Measurements from ENCODE around the gene ST3GAL3.

Gene ST3GAL3

DNA sequence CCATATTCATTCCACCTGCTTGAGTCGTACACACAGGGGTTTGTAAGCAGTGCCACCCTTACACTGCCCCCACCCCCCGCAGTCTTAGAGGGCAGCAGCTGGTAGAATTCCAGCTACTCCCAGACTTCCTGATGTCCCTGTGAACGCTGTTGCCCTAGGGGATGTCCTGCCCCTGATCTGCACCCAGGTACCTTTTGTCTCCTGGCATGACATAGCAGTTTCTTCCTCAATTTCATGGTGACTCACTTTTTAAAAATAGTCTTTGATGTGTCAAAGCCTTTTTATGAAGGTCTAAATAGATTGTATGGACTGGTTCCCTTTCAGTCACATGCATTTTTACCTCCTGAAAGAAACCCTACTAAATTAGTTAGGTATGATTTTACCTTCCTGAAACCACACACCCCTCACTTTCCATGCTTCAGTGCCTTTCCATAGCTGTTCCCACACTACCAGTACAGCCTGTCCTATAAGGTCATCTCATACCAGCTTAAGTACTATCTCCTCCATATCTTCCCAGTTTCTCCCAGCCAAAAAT lies 76.4 kb downstream of the ST3GAL3 start:
- H3K27ac Mint-ChIP-seq: no peak overlapping the region
- no peak for DNase-seq
- H3K27me3 Mint-ChIP-seq: no peaks in the 10 kb centered on the region
- H3K4me3 Mint-ChIP-seq: no peak overlapping the region
- ATAC-seq: no peak
- H3K4me1 Mint-ChIP-seq: peaks cover 19% of the 10 kb centered on the region
- H3K9me3 Mint-ChIP-seq: peaks cover 13 to 17% of the 10 kb centered on the region in 2 donors

DNA sequence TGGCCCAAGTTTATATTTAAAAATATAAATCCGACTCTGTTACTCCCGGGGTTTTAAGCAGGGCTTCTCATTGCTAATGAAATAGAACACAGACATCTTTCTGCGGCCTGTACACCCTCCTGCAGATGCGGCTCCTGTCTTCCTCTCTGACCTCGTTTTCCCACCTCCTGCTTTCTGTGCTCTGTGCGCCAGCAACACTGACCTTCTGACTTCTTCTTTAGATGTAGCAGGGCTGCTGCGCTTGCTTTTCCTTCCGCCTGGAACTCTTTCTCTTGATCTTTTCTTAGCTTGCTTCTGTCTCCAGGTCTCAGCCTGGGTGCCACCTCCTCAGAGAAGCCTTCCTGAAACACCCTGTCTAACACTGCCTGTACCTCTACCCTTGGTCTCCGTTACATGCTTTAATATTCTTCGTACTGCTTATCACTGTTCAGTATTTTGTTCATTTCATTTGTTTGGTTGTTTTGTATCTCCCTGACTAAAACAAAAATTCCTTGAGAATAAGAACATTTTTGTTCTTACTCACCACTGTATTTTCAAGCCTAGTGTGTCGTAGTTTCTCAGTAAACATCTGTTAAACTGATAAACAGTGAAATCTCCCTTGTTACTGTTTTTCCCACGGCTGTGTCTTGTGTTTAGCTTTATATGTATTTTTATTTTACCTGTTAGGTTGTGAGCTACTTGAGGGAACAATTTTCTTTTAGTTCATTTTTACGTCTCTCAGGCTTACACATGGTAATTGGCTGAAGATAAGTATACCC lies 79.0 kb downstream of the ST3GAL3 start:
- no peaks in the 10 kb centered on the region for H3K27me3 Mint-ChIP-seq
- ATAC-seq: no peak
- no peaks in the 10 kb centered on the region for H3K9me3 Mint-ChIP-seq
- no peak overlapping the region for H3K4me3 Mint-ChIP-seq
- DNase-seq: no peak
- H3K4me1 Mint-ChIP-seq: peaks cover 13% of the 10 kb centered on the region
- no peak overlapping the region for H3K27ac Mint-ChIP-seq

DNA sequence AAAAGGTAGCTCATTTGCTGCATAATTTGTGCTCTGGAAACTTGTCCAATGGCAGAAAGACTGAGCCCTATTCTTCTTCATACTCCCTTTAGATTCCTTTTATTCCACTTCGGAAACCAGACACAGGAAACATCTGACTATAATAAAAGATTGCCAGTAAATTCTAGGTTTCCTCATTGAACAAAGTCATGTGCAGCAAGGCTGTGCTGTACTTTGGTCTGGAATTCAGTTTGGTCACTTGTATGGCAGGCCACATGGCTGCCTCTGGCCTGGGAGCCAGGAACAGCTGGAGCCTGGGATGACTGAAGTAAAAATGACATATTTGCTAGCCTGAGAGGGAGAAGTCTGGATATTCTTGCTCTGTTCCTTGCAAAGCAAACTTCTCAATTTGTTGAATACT lies 79.6 kb downstream of the ST3GAL3 start:
- no peaks in the 10 kb centered on the region for H3K27me3 Mint-ChIP-seq
- ATAC-seq (no peak), DNase-seq (no peak)
- H3K9me3 Mint-ChIP-seq: no peaks in the 10 kb centered on the region
- peaks cover 13% of the 10 kb centered on the region for H3K4me1 Mint-ChIP-seq
- no peak overlapping the region for H3K27ac Mint-ChIP-seq
- no peak overlapping the region for H3K4me3 Mint-ChIP-seq

- Mint-ChIP-seq H3K4me3 (no peak overlapping the region), H3K4me1 (no peaks in the 10 kb centered on the region), H3K27ac (no peak overlapping the region), H3K9me3 (no peaks in the 10 kb centered on the region), H3K27me3 (no peaks in the 10 kb centered on the region)
- DNase-seq: no peak
- peak; percentile 74 for ATAC-seq
Observed at GRCh38 chr1:43789604-43790550, 82.5 kb downstream of the ST3GAL3 start.

GRCh38 chr1:43791243-43791642 lies 83.9 kb downstream of the ST3GAL3 start:
- Mint-ChIP-seq H3K4me3 (no peak overlapping the region), H3K27me3 (no peaks in the 10 kb centered on the region), H3K27ac (no peak overlapping the region), H3K9me3 (no peaks in the 10 kb centered on the region), H3K4me1 (no peaks in the 10 kb centered on the region)
- ATAC-seq (no peak), DNase-seq (no peak)

DNA sequence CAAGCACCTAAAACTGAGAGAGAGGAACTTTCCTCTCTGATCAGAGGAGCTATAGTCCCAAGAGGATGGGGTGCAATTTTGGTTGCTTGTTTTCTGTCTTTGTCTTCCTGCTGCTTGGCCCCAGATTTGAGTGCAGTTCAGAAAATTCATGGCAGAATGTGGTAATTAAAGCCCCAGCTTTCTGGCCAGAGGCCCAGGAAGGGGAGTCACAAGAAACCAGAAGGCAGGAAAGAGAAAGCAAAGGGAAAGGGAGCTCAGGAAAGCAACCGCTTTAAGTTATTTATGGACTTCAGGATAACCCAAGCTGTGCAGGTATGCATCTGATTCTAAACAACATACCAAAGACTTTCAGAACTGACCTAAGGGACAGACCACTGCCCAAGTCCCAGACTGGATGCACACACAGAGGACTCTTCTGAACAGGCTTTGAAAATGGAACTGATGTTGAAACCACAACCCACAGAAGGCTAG lies 88.8 kb downstream of the ST3GAL3 start:
- Mint-ChIP-seq H3K4me1 (peaks cover 12% of the 10 kb centered on the region), H3K27ac (no peak overlapping the region), H3K4me3 (no peak overlapping the region), H3K9me3 (no peaks in the 10 kb centered on the region), H3K27me3 (no peaks in the 10 kb centered on the region)
- ATAC-seq: no peak
- no peak for DNase-seq

GRCh38 chr1:43797891-43798290 lies 90.6 kb downstream of the ST3GAL3 start:
- ATAC-seq: no peak
- H3K27ac Mint-ChIP-seq: no peak overlapping the region
- no peak overlapping the region for H3K4me3 Mint-ChIP-seq
- H3K27me3 Mint-ChIP-seq: no peaks in the 10 kb centered on the region
- DNase-seq: no peak
- peaks cover 12% of the 10 kb centered on the region for H3K4me1 Mint-ChIP-seq
- no peaks in the 10 kb centered on the region for H3K9me3 Mint-ChIP-seq

GRCh38 chr1:43799656-43800635 lies 92.6 kb downstream of the ST3GAL3 start:
- no peaks in the 10 kb centered on the region for H3K9me3 Mint-ChIP-seq
- ATAC-seq (peak; percentile 74), DNase-seq (peak in 1 of 2 donors; percentile 17)
- peaks cover 12% of the 10 kb centered on the region for H3K4me1 Mint-ChIP-seq
- no peak overlapping the region for H3K4me3 Mint-ChIP-seq
- no peaks in the 10 kb centered on the region for H3K27me3 Mint-ChIP-seq
- H3K27ac Mint-ChIP-seq: peak overlapping the region; percentile 66 to 79

DNA sequence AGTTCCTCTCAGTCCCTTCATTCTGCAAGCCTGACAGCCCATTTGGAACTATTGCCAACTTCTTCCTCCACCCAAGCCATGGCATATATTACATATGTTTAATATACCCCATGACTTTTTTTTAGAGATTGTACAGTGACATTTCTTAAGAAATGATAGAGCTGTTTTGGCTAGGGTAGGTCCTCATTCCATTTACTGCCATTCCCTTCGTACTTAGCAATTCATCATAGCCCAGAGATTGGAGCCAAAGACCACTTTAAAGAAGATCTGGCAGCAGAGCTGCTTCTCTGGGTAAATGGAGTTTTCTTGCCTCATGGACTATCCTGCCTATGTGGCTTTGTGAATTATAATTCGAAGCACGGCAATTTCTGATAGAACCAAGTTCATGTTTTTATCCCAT lies 93.4 kb downstream of the ST3GAL3 start:
- Mint-ChIP-seq H3K27ac (no peak overlapping the region), H3K9me3 (no peaks in the 10 kb centered on the region)
- no peak for ATAC-seq

DNA sequence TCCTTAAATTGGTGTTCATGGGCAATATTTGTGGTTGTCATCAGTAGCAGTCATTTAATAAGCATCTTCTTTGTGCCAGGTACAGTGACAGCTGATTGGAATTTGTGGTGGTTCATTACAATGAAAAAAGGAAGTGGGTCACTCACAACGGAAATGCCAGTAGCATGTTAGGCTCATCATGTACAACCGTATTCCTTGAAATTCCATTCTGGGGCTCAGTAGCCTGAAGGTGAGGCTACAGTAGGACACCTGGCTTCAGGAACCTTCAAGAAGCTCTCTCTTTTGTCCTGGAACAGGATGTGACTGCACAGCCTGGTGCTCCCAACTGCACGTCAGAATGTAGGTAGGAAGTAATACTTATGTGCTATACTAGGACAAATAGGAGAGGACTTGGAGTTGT lies 93.9 kb downstream of the ST3GAL3 start:
- no peaks in the 10 kb centered on the region for H3K27me3 Mint-ChIP-seq
- H3K9me3 Mint-ChIP-seq: no peaks in the 10 kb centered on the region
- DNase-seq (no peak), ATAC-seq (no peak)
- no peak overlapping the region for H3K4me3 Mint-ChIP-seq
- no peak overlapping the region for H3K27ac Mint-ChIP-seq
- H3K4me1 Mint-ChIP-seq: peaks cover 12% of the 10 kb centered on the region

More for the DNA sequence above, 93.4 kb downstream of the ST3GAL3 start:
- no peaks in the 10 kb centered on the region for H3K27me3 Mint-ChIP-seq
- no peak overlapping the region for H3K4me3 Mint-ChIP-seq
- DNase-seq: no peak
- peaks cover 12% of the 10 kb centered on the region for H3K4me1 Mint-ChIP-seq

GRCh38 chr1:43802356-43802980 lies 95.1 kb downstream of the ST3GAL3 start:
- H3K27me3 Mint-ChIP-seq: no peaks in the 10 kb centered on the region
- DNase-seq (no peak), ATAC-seq (no peak)
- H3K27ac Mint-ChIP-seq: no peak overlapping the region
- peaks cover 12% of the 10 kb centered on the region for H3K4me1 Mint-ChIP-seq
- no peak overlapping the region for H3K4me3 Mint-ChIP-seq
- peaks cover 0 to 2% of the 10 kb centered on the region in 2 donors for H3K9me3 Mint-ChIP-seq

DNA sequence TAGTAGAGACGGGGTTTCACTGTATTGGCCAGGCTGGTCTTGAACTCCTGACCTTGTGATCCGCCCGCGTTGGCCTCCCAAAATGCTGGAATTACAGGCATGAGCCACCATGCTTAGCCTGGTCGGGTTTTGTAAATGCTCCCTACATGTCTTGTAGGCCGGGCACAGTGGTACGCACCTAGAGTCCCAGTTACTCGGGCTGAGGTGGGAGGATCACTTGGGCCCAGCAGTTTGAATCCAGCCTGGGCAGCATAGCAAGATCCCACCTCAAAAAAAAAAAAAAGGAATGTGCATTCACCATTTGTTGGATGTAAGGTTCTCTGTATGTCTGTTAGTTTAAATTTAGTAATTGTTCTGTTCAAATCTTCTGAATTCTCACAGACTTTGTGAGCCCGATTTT lies 95.8 kb downstream of the ST3GAL3 start:
- Mint-ChIP-seq H3K4me3 (no peak overlapping the region), H3K27ac (no peak overlapping the region), H3K9me3 (peaks cover 0 to 8% of the 10 kb centered on the region in 2 donors), H3K4me1 (peaks cover 12% of the 10 kb centered on the region), H3K27me3 (no peaks in the 10 kb centered on the region)
- ATAC-seq: no peak
- DNase-seq: no peak

GRCh38 chr1:43803646-43804045 lies 96.3 kb downstream of the ST3GAL3 start:
- DNase-seq (no peak), ATAC-seq (no peak)
- no peak overlapping the region for H3K27ac Mint-ChIP-seq
- peaks cover 4 to 14% of the 10 kb centered on the region in 2 donors for H3K9me3 Mint-ChIP-seq
- H3K27me3 Mint-ChIP-seq: no peaks in the 10 kb centered on the region
- H3K4me3 Mint-ChIP-seq: no peak overlapping the region
- peaks cover 12% of the 10 kb centered on the region for H3K4me1 Mint-ChIP-seq

DNA sequence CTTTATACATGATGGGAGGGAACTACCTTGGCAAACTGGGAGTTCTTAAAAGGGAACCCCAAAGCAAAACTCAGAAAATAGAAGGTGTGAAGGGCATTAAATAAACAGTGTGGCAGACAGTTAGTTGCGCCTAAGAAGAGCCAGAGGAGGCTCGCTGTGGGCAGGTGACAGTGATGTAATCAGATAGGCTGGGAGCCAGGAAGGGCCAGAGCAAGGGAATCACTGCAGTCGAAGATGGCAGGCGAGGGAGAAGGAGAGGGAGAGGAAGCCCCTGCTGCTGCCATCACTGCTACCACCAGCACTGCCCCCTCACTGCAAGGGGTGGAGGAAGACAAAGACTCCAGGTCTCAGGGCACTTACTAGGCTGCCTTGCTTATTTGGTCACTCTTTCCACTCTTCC lies 97.2 kb downstream of the ST3GAL3 start:
- Mint-ChIP-seq H3K9me3 (peaks cover 9 to 21% of the 10 kb centered on the region in 2 donors), H3K27ac (no peak overlapping the region), H3K4me1 (peaks cover 9% of the 10 kb centered on the region), H3K27me3 (no peaks in the 10 kb centered on the region), H3K4me3 (no peak overlapping the region)
- ATAC-seq (no peak), DNase-seq (no peak)

All from stimulated activated naive CD8-positive, alpha-beta T cell treated with anti-CD3 and anti-CD28 coated beads, Interleukin-15, amount 100 ng/mL, for 72 hours (primary cell).